HepG2 (cell line): ENCODE results near the gene RAB27B.

Experiments
- CHD2 ChIP-seq: IDR thresholded peaks from 2 replicates; pipeline ENCODE4 v1.6.1; 2011; ENCODE audit warnings: low read depth, low read length, improper control_type of control experiment
- NFE2L2 ChIP-seq: fragments of 150-350 bp; IDR thresholded peaks from 2 replicates; pipeline ENCODE4 v1.6.1; 2014; ENCODE audit warnings: low read length
- PHB2 ChIP-seq: fragments of 450-650 bp; IDR thresholded peaks from 2 replicates; pipeline ENCODE4 v1.6.1; 2018; ENCODE audit not compliant: partially characterized antibody
- TBL1XR1 ChIP-seq: fragments of 150-350 bp; IDR thresholded peaks from 2 replicates; pipeline ENCODE4 v1.6.1; 2014; ENCODE audit warnings: borderline replicate concordance, low read length; ENCODE audit not compliant: partially characterized antibody
- TF ChIP-seq, protein P1 (sequence below): sonication (generic); formaldehyde crosslinking; IDR thresholded peaks from 2 replicates; pipeline ENCODE4 v1.9.0; 2021; ENCODE audit warnings: missing genetic modification reagents, borderline replicate concordance
- TF ChIP-seq, protein P2 (sequence below): sonication (generic); formaldehyde crosslinking; IDR thresholded peaks from 2 replicates; pipeline ENCODE4 v1.5.0; 2020; ENCODE audit warnings: mild to moderate bottlenecking, missing genetic modification reagents, moderate library complexity

DNA sequence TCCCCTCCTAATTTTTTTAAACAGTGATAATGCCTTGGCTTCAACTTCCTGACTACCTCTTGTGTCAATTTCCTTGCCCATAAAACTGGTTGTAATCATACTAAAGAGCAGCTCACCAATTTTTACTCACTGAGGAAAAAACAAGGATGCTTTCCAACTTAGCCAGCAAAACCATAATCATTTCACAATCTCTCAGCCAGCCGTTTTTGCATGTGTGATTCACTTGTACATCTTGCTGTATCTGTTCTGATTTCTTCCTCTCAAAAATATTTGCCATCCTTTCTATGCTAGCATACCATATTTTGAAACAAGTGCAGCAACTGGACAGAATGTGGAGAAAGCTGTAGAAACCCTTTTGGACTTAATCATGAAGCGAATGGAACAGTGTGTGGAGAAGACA, 60.7 kb downstream of the RAB27B start:
- TF ChIP-seq CHD2 (no peak), NFE2L2 (no peak), TBL1XR1 (no peak), PHB2 (no peak)
- TF ChIP-seq, protein P1, sequence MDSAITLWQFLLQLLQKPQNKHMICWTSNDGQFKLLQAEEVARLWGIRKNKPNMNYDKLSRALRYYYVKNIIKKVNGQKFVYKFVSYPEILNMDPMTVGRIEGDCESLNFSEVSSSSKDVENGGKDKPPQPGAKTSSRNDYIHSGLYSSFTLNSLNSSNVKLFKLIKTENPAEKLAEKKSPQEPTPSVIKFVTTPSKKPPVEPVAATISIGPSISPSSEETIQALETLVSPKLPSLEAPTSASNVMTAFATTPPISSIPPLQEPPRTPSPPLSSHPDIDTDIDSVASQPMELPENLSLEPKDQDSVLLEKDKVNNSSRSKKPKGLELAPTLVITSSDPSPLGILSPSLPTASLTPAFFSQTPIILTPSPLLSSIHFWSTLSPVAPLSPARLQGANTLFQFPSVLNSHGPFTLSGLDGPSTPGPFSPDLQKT, result no peak
- TF ChIP-seq, protein P2, sequence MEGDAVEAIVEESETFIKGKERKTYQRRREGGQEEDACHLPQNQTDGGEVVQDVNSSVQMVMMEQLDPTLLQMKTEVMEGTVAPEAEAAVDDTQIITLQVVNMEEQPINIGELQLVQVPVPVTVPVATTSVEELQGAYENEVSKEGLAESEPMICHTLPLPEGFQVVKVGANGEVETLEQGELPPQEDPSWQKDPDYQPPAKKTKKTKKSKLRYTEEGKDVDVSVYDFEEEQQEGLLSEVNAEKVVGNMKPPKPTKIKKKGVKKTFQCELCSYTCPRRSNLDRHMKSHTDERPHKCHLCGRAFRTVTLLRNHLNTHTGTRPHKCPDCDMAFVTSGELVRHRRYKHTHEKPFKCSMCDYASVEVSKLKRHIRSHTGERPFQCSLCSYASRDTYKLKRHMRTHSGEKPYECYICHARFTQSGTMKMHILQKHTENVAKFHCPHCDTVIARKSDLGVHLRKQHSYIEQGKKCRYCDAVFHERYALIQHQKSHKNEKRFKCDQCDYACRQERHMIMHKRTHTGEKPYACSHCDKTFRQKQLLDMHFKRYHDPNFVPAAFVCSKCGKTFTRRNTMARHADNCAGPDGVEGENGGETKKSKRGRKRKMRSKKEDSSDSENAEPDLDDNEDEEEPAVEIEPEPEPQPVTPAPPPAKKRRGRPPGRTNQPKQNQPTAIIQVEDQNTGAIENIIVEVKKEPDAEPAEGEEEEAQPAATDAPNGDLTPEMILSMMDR (CRISPR knock-in tag), result no peak
